ENCODE results near the gene AGMO. TPM values are rescaled to one million over a fixed set of nuclear protein-coding genes. Genes with fewer than 3 reads are reported as not detected.

AGMO gene
- total RNA-seq, 1 experiment from 2014 or later: not detected

- in situ Hi-C loops (cut with HindIII; ENCODE audit: low pct_unique_long_range_greater_than_20kb, low sequenced_read_pairs): no loop called here
- no peak for TF ChIP-seq POLR2AphosphoS5 (IDR thresholded peaks at IDR 0.05; ENCODE audit: low read depth, low read length)
- TF ChIP-seq TCF7L2 (IDR thresholded peaks at IDR 0.05; ENCODE audit: low read depth, low read length): no peak
- no peak for TF ChIP-seq CTCF (IDR thresholded peaks at IDR 0.05)
- TF ChIP-seq REST (IDR thresholded peaks at IDR 0.05; ENCODE audit: insufficient read depth in 1 of 2, low read depth in 2 of 2, low read length in 1 of 2): no peak
- no peak for TF ChIP-seq SIN3A (IDR thresholded peaks at IDR 0.05; ENCODE audit: borderline replicate concordance, insufficient read depth, low read depth, low read length)
- H3K9me3 ChIP-seq (ENCODE audit: control insufficient read depth, insufficient read depth, low read depth, low read length): no peaks in the 10 kb centered on the region
- CTCF ChIA-PET: no interaction called here
- intact Hi-C loops (cut with micrococcal nuclease; ENCODE audit: unreplicated experiment): no loop called here
- no peaks in the 10 kb centered on the region for H3K36me3 ChIP-seq (ENCODE audit: control insufficient read depth, insufficient read depth, low read length)
- no TSS peak for BruUV-seq (replicated peaks)
- no peaks in the 10 kb centered on the region for H3K4me1 ChIP-seq (ENCODE audit: control insufficient read depth, insufficient read depth, low read length)
- no peak overlapping the region for H3K27ac ChIP-seq (ENCODE audit: low read length)
- DNase-seq (ENCODE audit: low read depth, low spot score) (no peak), ATAC-seq (no peak)
- no peak overlapping the region for H3K4me3 ChIP-seq (ENCODE audit: low read depth in 2 of 2, low read length in 2 of 2)
- no peaks in the 10 kb centered on the region for H3K27me3 ChIP-seq (ENCODE audit: control insufficient read depth, insufficient read depth, low read length)
- POLR2A ChIA-PET: no interaction called here
Observed at GRCh38 chr7:15252181-15252580, 309.6 kb downstream of the AGMO start.

- H3K27ac ChIP-seq (ENCODE audit: low read length): no peak overlapping the region
- H3K9me3 ChIP-seq (ENCODE audit: control insufficient read depth, insufficient read depth, low read depth, low read length): peaks cover 3% of the 10 kb centered on the region; the same call in 1 of the 2 replicates
- no peaks in the 10 kb centered on the region for H3K36me3 ChIP-seq (ENCODE audit: control insufficient read depth, insufficient read depth, low read length)
- ATAC-seq (no peak), DNase-seq (ENCODE audit: low read depth, low spot score) (no peak)
- H3K4me3 ChIP-seq (ENCODE audit: low read depth in 2 of 2, low read length in 2 of 2): no peak overlapping the region
- intact Hi-C loops (cut with micrococcal nuclease; ENCODE audit: unreplicated experiment): no loop called here
- TF ChIP-seq CTCF (IDR thresholded peaks at IDR 0.05) (no peak), TCF7L2 (IDR thresholded peaks at IDR 0.05; ENCODE audit: low read depth, low read length) (no peak), REST (IDR thresholded peaks at IDR 0.05; ENCODE audit: insufficient read depth in 1 of 2, low read depth in 2 of 2, low read length in 1 of 2) (no peak), SIN3A (IDR thresholded peaks at IDR 0.05; ENCODE audit: borderline replicate concordance, insufficient read depth, low read depth, low read length) (no peak), POLR2AphosphoS5 (IDR thresholded peaks at IDR 0.05; ENCODE audit: low read depth, low read length) (no peak)
- BruUV-seq (replicated peaks): no TSS peak
- POLR2A ChIA-PET: no interaction called here
- no peaks in the 10 kb centered on the region for H3K4me1 ChIP-seq (ENCODE audit: control insufficient read depth, insufficient read depth, low read length)
- CTCF ChIA-PET: no interaction called here
- in situ Hi-C loops (cut with HindIII; ENCODE audit: low pct_unique_long_range_greater_than_20kb, low sequenced_read_pairs): no loop called here
- H3K27me3 ChIP-seq (ENCODE audit: control insufficient read depth, insufficient read depth, low read length): no peaks in the 10 kb centered on the region
Observed at GRCh38 chr7:15248514-15248913, 313.3 kb downstream of the AGMO start.

All from Panc1 (cell line).